ENCODE measurements around the gene AP3M1.
"Not testable (repeated sequence)": the region's sequence is repeated elsewhere in the genome, so short reads cannot be mapped to it uniquely, and the experiment has no call there.

The AP3M1 gene

DNA sequence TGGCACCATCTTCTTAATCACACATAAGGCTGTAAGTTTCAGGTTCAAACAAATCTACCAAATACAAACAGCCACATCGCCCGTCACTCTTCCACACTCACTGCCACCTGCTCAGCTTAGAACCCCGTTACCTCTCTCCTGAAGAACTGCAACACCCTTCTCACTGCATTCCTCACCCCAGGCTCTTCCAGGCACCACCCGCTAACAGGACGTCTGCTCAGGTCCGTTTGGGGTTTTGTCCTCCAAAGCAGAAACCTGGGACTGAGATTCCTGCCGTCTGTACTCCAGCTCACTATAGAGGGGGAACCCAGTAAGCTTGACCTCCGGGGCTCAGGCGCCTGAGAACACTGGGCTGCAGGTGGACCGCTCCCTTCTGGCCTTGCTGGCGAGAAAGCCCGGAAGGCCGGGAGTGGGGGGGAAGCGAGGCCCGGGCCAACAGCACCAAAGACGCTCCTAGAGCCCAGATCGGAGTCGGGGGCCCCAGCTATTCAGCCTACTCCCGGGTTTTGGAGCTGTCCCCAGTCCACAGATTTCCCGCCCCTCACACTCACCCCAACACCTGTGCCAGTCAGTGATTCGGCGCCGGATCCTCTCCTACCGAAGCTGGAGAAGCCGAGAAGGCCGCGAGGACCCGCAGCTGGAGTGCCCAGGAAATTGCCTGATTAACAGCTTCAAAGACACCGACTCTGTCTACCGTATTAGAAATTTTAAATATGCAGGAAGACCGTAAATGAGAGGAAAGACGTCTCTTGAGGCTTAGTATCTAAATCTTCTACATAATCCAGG lies at the start of gene AP3M1:
AP3M1 (minus strand) TSS at position 625 of the 786 bp plus-strand sequence. CDS start 12,449 bp downstream, outside the sequence.
- DNase-seq (ENCODE audit: low spot score): no peak

DNA sequence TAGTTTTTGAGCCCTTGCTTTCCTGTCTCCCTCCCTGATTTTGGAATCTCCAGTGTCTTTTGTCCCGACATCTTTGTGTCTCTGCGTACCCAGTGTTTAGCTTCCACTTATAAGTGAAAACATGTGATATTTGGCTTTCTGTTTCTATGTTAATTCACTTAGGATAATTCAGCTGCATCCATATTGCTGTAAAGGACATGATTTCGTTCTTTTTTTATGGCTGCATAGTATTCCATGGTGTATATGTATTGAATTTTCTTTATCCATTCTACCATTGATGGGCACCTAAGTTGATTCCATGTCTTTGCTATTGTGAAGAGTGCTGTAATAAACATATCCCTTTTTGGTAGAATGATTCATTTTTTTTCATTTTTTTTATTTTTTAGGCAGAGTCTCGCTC lies 48.7 kb upstream of the AP3M1 start:
- no peak for DNase-seq (ENCODE audit: low spot score)

GRCh38 chr10:74194999-74195398 lies 44.4 kb upstream of the AP3M1 start:
- DNase-seq (ENCODE audit: low spot score): no peak

DNA sequence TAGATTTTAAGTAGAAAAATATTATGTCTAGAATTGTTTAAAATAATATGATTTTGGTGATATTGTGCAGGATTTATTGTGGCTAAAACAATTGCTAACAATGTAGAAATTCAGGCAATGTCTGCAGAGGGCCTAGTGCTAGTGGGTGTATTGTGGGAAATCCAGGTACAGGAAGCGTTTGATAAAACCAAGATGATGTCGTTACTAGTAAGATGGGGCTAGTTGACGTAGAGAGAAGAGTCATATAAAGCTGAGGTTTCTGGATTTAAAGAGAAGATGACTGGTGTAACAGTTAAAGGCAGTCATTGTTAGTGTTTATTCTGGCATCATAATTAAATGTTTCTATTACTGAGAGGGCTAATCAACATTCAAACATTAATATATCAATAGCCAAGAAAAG lies 43.9 kb upstream of the AP3M1 start:
- peak; percentile 18 for DNase-seq (ENCODE audit: low spot score)

DNA sequence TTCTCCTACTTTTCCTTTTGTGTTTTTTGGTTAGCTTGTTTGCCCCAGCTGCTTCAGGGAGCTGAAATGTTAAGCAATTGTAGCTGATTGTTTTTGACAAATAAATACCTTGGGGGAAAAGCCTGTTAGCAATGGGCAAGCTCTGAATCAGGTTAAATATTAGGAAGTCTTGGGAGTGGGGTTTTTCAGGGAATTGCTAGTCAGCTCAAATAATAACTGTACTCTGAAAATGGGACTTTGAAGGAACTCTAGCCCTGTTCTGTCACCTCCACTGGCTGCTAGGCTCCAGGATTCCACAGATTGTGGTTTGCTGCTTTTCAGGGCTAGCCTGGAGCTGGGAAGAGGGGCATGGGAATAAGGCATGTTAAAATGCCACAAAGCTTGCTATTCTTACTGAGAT lies 39.9 kb upstream of the AP3M1 start:
- DNase-seq (ENCODE audit: low spot score): peak; percentile 34

DNA sequence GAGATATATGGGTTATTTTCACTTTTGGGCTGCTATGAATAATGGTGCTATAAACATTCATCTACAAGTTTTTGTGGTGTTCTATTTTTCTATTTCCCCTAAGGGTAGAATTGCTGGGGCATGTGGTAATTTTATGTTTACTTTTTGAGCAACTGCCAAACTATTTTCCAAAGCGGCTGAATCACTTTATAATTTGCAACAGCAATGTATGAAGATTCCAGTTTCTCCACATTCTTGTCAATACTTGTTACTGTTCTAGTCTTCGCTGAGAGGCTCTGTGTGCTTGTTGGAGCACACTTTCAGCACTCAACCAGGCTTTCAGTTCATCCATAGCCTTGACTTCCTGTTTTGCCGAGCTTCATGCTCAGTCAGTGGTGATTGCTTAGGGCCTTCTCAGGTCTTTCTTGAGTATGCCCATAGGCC lies 39.4 kb upstream of the AP3M1 start:
- peak; percentile 90 for DNase-seq (ENCODE audit: low spot score)

DNA sequence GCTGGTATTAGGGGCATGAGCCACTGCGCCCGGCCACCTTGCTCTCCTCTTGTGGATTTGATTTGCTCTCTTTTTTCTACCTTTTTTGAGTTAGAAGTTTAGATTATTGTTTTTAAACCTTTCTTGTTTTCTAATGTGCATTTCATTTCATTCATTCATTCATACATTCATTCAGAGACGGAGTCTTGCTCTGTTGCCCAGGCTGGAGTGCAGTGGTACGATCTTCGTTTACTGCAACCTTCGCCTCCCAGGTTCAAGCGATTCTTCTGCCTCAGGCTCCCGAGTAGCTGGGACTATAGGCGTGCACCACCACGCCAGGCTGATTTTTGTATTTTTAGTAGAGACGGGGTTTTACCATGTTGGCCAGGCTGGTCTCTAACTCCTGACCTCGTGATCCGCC lies 38.0 kb upstream of the AP3M1 start:
- DNase-seq (ENCODE audit: low spot score): not testable (repeated sequence)

- no peak for DNase-seq (ENCODE audit: low spot score)
Measured at GRCh38 chr10:74187237-74187636, 36.6 kb upstream of the AP3M1 start.

- DNase-seq (ENCODE audit: low spot score): no peak
Measured at GRCh38 chr10:74186678-74187077, 36.0 kb upstream of the AP3M1 start.

DNA sequence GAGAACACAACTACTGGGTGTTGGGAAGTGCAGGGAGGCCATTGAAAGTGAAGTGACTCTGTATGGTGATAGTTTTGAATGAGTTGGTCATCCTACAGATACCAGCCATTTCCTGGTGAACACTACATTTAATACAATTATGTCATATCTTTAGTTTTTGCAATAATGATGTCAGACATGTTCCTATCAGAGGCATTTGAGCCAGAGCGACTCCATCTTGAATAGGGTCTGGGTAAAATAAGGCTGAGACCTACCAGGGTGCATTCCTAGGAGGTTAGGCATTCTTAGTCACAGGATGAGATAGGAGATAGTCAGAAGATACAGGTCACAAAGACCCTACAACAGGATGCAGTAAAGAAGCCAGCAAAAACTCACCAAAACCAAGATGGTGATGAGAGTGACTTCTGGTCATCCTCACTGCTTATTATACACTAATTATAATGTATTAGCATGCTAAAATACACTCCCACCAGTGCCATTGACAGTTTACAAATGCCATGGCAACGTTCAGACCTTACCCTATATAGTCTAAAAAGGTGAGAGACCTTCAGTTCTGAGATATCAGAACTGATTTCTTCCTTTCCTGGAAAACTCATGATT lies 28.6 kb upstream of the AP3M1 start:
- DNase-seq (ENCODE audit: low spot score): peak; percentile 57

GRCh38 chr10:74178042-74178791 lies 27.6 kb upstream of the AP3M1 start:
- DNase-seq (ENCODE audit: low spot score): no peak

- DNase-seq (ENCODE audit: low spot score): peak; percentile 65
Measured at GRCh38 chr10:74177140-74177677, 26.6 kb upstream of the AP3M1 start.

DNA sequence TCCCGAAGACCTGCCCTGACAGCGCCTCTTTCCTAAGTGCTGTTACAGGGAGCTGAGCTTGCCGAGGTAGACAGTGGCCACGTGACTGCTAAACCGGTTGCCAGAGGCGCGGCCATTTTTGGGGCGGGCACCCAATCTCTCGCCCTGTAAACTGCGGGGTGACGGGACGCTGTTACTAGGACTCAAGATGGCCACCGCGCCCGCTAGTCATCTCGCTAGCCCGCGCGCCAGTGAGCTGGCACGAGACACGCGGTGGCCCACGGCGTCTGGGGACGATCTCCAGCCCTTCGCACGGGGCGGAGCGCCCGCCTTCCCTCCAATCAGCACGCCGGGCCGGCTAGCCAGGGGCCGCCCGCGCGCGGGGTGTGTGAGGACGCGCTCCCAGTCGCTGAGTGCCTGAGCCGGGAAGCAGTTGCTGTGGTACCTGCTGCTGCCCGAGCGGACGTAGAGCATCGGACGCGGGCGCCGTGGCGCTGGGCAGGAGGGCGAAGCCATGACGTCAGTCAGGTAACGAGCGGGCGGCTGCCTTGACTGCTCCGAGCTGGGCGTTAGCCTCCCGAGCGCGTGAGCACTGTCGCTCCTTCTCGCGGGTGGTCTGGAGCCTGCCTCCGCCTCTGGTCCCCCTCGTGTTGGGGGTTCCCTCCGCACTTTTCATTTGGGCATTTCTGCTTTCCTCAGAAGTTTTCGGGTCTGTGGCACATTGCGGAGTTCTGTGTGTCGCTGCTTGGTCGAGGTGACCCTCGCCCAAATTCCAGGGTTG lies 25.9 kb upstream of the AP3M1 start:
- DNase-seq (ENCODE audit: low spot score): peak; percentile 98

DNA sequence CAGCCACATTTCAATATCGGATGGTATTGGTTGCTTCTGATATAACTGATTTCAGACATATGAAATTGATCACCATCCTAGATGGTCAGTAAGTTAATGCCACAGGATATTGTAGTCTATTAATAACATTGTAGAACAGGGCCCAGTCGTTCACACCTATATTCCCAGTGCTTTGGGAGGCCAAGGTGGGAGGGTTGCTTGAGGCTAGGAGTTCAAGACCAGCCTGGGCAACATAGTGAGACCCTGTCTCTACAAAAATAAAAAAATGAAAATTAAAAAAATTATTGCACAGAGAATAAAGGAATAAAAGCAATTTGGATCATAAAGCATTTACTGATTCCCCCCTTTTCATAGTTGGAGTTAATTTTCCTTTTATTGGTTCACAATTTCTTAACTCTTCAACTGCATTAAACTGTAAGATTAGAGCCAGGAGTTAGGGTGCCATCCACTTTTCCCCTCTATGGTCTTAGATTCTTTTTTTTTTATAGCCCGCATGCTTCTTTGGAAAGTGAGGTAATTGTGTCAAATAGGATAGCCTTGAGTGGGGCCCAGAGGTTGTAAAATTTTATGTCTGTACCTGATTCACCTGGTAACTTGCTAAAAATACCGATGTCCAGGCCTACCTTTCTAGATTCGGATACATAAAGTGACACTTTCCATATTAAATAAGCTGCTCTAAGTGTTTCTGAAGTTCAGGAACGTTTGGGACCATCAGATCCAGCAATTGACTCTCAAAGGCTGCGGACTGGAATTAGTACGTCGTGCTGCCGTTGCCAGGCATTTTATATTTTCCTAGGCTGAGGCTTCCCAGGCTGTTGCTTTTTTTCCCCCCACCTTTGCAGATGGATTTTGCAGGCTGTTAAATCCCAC lies 25.1 kb upstream of the AP3M1 start:
- no peak for DNase-seq (ENCODE audit: low spot score)

DNA sequence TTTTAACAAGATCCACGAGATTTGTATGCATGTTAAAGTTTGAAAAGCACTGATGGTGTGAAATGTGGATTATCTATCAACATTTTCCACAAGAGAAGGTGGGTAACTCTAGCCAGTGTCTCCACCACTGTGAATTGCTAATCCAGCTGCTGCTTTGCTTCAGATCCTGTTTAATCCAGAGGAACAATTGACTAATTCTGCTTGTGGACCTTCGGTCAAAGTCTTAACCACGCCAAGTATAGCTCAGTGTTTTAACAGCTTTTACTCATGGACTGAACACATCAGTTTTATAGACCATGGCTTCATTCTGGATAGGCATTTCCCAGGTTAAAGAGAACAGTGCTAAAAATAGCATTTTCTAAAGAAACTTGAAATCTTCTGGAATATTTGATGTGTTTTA lies 23.9 kb upstream of the AP3M1 start:
- DNase-seq (ENCODE audit: low spot score): no peak

GRCh38 chr10:74171625-74172024 lies 21.0 kb upstream of the AP3M1 start:
- no peak for DNase-seq (ENCODE audit: low spot score)

- no peak for DNase-seq (ENCODE audit: low spot score)
Measured at GRCh38 chr10:74167443-74167842, 16.8 kb upstream of the AP3M1 start.

GRCh38 chr10:74165530-74165901 lies 14.9 kb upstream of the AP3M1 start:
- DNase-seq (ENCODE audit: low spot score): no peak

- no peak for DNase-seq (ENCODE audit: low spot score)
Measured at GRCh38 chr10:74164716-74165529, 14.3 kb upstream of the AP3M1 start.
